K562 (cell line): Measurements from ENCODE around the gene MID1IP1. TPM values are rescaled to one million over a fixed set of nuclear protein-coding genes. Genes with fewer than 3 reads are reported as not detected.

ENCODE experiments used
- ATAC-seq: fragments of 200-7000 bp; cut with Tn5 transposase; 3 replicates; pipeline ENCODE4 v1.9.1; 2020; ENCODE audit warnings: moderate library complexity
- BruUV-seq: library from RNA; stranded (reverse); fragments of 400-500 nt; replicated peaks from 2 replicates; lab custom pipeline; 2021; lab: Mats Ljungman, UMichigan
- CTCF ChIA-PET: fragments of 300-600 bp; formaldehyde crosslinking; extraction: SDS; loops from one replicate; lab custom pipeline; 2021; ENCODE audit warnings: low intra/inter-chr PET ratio; lab: Yijun Ruan, JAX
- POLR2A ChIA-PET: fragments of 300-600, 350-650 bp; sonication (Branson Sonifier 250); formaldehyde crosslinking; extraction: SDS; loops from one replicate; lab custom pipeline; 2021; ENCODE audit warnings: antibody characterized with exemption, inconsistent platforms; lab: Yijun Ruan, JAX
- DNase-seq, 4 experiments: peaks; one replicate each; pipeline versions ENCODE4 v3.0.0 to v3.0.0-alpha.2; 2011 to 2018; ENCODE audit warnings: low spot score in 3 of 4, mixed read lengths in 3 of 4; ENCODE audit errors: extremely low read depth in 1 of 4
- FAIRE-seq: peaks from 2 replicates; lab custom pipeline; 2011; peaks lifted over from hg19 to GRCh38; lab: Jason Lieb, UNC
- H2AFZ ChIP-seq: 2 replicates; pipeline ENCODE4 v1.6.0; 2011; ENCODE audit warnings: low read depth, low read length, control low read depth, inconsistent platforms
- H3K27ac ChIP-seq: fragments of 200-600 bp; 3 replicates; pipeline ENCODE4 v1.8.0; 2011; ENCODE audit warnings: low read depth, mild to moderate bottlenecking, control low read depth, inconsistent platforms, low read length, moderate library complexity, mixed read lengths; ENCODE audit errors: extremely low read depth
- H3K27me3 ChIP-seq, 2 experiments: fragments of 300-600 bp in 1 of 2; 2 replicates in 1 of 2; 3 replicates in 1 of 2; pipeline versions ENCODE4 v1.6.0 to v1.8.0; 2011; ENCODE audit warnings: inconsistent platforms in 2 of 2, low read length in 2 of 2, mild to moderate bottlenecking in 1 of 2, mixed read lengths in 1 of 2, moderate library complexity in 1 of 2; ENCODE audit not compliant: control insufficient read depth in 2 of 2, insufficient read depth in 2 of 2
- H3K36me3 ChIP-seq: fragments of 300-600 bp; 3 replicates; pipeline ENCODE4 v1.8.0; 2011; ENCODE audit warnings: mild to moderate bottlenecking, low read length, inconsistent platforms; ENCODE audit not compliant: control insufficient read depth, insufficient read depth
- H3K4me1 ChIP-seq, 2 experiments: fragments of 200-600 bp in 1 of 2; replicated peaks in 1 of 2; 2 replicates in 1 of 2; 3 replicates in 1 of 2; pipeline versions ENCODE4 v1.5.1 to v1.8.0; 2011; ENCODE audit warnings: inconsistent platforms in 2 of 2, low read length in 2 of 2, mild to moderate bottlenecking in 1 of 2, mixed read lengths in 1 of 2, moderate library complexity in 1 of 2; ENCODE audit not compliant: control insufficient read depth in 2 of 2, insufficient read depth in 2 of 2
- H3K4me2 ChIP-seq: 2 replicates; pipeline ENCODE4 v1.6.1; 2011; ENCODE audit warnings: low read length, control low read depth, inconsistent platforms, mixed read lengths; ENCODE audit not compliant: insufficient read depth
- H3K4me3 ChIP-seq: fragments of 200-600 bp; sonication (generic), shearing (Covaris generic); 2 replicates; pipeline ENCODE4 v1.5.1; 2016; ENCODE audit warnings: control low read depth, inconsistent platforms
- H3K79me2 ChIP-seq: fragments of 200-600 bp; 3 replicates; pipeline ENCODE4 v1.8.0; 2011; ENCODE audit warnings: low read length, inconsistent platforms; ENCODE audit not compliant: control insufficient read depth, insufficient read depth
- H3K9ac ChIP-seq, 2 experiments: 2 replicates each; pipeline versions ENCODE4 v1.6.0 to v1.6.1; 2011; ENCODE audit warnings: low read depth in 2 of 2, low read length in 2 of 2, control low read depth in 1 of 2, inconsistent platforms in 1 of 2, mild to moderate bottlenecking in 1 of 2, mixed read lengths in 1 of 2; ENCODE audit not compliant: insufficient read depth in 1 of 2
- H3K9me1 ChIP-seq: one replicate; pipeline ENCODE4 v1.6.0; 2011; ENCODE audit warnings: inconsistent platforms, mild to moderate bottlenecking, low read length, moderate library complexity; ENCODE audit not compliant: control insufficient read depth, insufficient read depth
- H3K9me3 ChIP-seq: replicated peaks from 2 replicates; pipeline ENCODE4 v1.5.1; 2011; ENCODE audit warnings: low read depth, low read length, inconsistent platforms; ENCODE audit not compliant: control insufficient read depth, insufficient read depth
- H4K20me1 ChIP-seq: replicated peaks from 2 replicates; pipeline ENCODE4 v1.6.1; 2011; ENCODE audit warnings: low read length, inconsistent platforms, mixed read lengths; ENCODE audit not compliant: control insufficient read depth, insufficient read depth
- CBX2 ChIP-seq: fragments of 200-600 bp; sonication (generic); IDR thresholded peaks from one replicate; pipeline ENCODE4 v1.6.1; 2012; ENCODE audit warnings: mild to moderate bottlenecking, low read length, inconsistent platforms; ENCODE audit not compliant: insufficient read depth, poor library complexity, severe bottlenecking
- CHCHD3 ChIP-seq: fragments of 250-450 bp; sonication (Bioruptor Pico); IDR thresholded peaks from 2 replicates; pipeline ENCODE4 v2.1.2; 2022; ENCODE audit warnings: mild to moderate bottlenecking
- MAZ ChIP-seq, 2 experiments: fragments of 450-650 bp in 1 of 2; sonication (generic) in 1 of 2; formaldehyde crosslinking; IDR thresholded peaks in 1 of 2; conservative IDR thresholded peaks in 1 of 2; 2 replicates each; pipeline versions ENCODE4 v1.4.0 to v1.5.0; 2020; ENCODE audit warnings: mild to moderate bottlenecking in 1 of 2, missing genetic modification reagents in 1 of 2
- TEAD4 ChIP-seq, 2 experiments: sonication (generic) in 1 of 2; formaldehyde crosslinking in 1 of 2; IDR thresholded peaks; 2 replicates each; pipeline versions ENCODE4 v1.6.1 to v1.8.0; 2012 to 2022; ENCODE audit warnings: borderline replicate concordance in 1 of 2, inconsistent platforms in 1 of 2, low read length in 1 of 2, mild to moderate bottlenecking in 1 of 2, missing genetic modification reagents in 1 of 2
- ZC3H4 ChIP-seq: sonication (generic); formaldehyde crosslinking; IDR thresholded peaks from 2 replicates; pipeline ENCODE4 v1.9.0; 2021; ENCODE audit warnings: missing genetic modification reagents, borderline replicate concordance
- ZFP1 ChIP-seq: fragments of 450-650 bp; formaldehyde crosslinking; IDR thresholded peaks from 2 replicates; pipeline ENCODE4 v1.4.0; 2020; ENCODE audit warnings: mild to moderate bottlenecking, mixed read lengths
- WGBS: fragments of 100-300 bp; shearing (Covaris generic); methylation state at CpG from one replicate; pipeline ENCODE4 v1.1.6; 2016; ENCODE audit warnings: low coverage, mixed read lengths; ENCODE audit not compliant: insufficient coverage; ENCODE audit errors: missing lambda C conversion rate; 5-methylcytosine and 5-hydroxymethylcytosine counted together
- in situ Hi-C: fragments of 300-500 bp; cut with MboI; formaldehyde crosslinking; loops from 4 replicates; pipeline ENCODE4 v1.15.0; 2018; ENCODE audit warnings: inconsistent platforms, mixed read lengths
- intact Hi-C: fragments of 100-400 bp; cut with micrococcal nuclease; formaldehyde crosslinking; loops from 2 replicates; pipeline ENCODE4 v1.14.2; 2022
- polyA plus RNA-seq, 8 experiments: library from polyadenylated mRNA; depleted of rRNA in 4 of 8; stranded (reverse) in 5 of 8; unstranded in 3 of 8; fragments of >200 nt; fragmentation: Nextera tagmentation in 2 of 8; fragmentation: Illumina TruSeq in 1 of 8; extraction: Ambion mirVana in 2 of 8; extraction: Trizol in 1 of 8; gene quantifications; 2 replicates each; pipeline versions ENCODE4 v1.2.1 to v1.2.3, GENCODE V29; 2011 to 2014; ENCODE audit warnings: inconsistent platforms in 1 of 8, missing spikeins in 1 of 8
- total RNA-seq, 7 experiments: library from RNA; depleted of rRNA in 6 of 7; stranded (reverse); fragments of >200 nt in 6 of 7; fragmentation: Illumina TruSeq in 2 of 7; extraction: Trizol in 2 of 7; gene quantifications; 2 replicates each; pipeline versions ENCODE4 v1.2.1 to v1.2.3, GENCODE V29; 2011 to 2021; ENCODE audit warnings: low replicate concordance in 1 of 7
- TF ChIP-seq, protein P1 (sequence below): fragments of 200-600 bp; sonication (generic); IDR thresholded peaks from one replicate; pipeline ENCODE4 v1.6.1; 2012; ENCODE audit warnings: mild to moderate bottlenecking, low read depth, low read length, inconsistent platforms
- TF ChIP-seq, protein P2 (sequence below): fragments of 450-650 bp; formaldehyde crosslinking; conservative IDR thresholded peaks from 2 replicates; pipeline ENCODE4 v1.4.0; 2022; ENCODE audit warnings: mild to moderate bottlenecking, missing genetic modification characterization

The MID1IP1 gene
- total and polyA plus RNA-seq, 9 of the 15 experiments (the other 6 are each of a cell fraction or from before 2014, with no cell fraction given): 0.51 to 102 (median 27.5) TPM

DNA sequence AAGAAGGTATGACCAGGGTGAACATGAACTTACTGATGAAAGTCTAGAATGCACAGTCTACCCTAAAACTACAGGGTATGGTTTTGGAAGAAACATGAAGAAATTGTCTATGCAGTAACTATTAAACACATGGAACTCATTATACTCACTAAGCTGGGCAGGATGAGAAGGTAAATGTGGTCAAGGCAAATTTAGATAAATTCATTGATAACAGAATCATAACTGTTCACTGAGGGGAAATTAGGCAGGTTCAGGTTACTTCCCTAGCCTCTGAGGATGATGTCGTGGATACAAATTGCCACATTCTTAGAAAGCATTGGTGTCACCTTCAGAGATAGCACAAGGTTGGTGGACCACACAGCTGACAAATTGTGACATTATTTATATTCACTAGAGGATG, 40.4 kb upstream of the MID1IP1 start:
- H4K20me1 ChIP-seq: no peaks in the 10 kb centered on the region
- 8% methylated on average over 1 of the region's 1 CpG for WGBS
- no TSS peak for BruUV-seq
- no peak overlapping the region for H2AFZ ChIP-seq
- H3K9me1 ChIP-seq: no peaks in the 10 kb centered on the region
- H3K36me3 ChIP-seq: no peaks in the 10 kb centered on the region
- no peaks in the 10 kb centered on the region for H3K79me2 ChIP-seq
- H3K9me3 ChIP-seq: no peaks in the 10 kb centered on the region
- intact Hi-C loops (loop anchor here (10.0 kb wide), 1 partner anchor 164 kb away; no protein-coding TSS in a partner anchor), in situ Hi-C loops (loop anchor here (10.0 kb wide), 1 partner anchor 224 kb away; no protein-coding TSS in a partner anchor)
- ChIA-PET POLR2A (interaction anchor here (0.6 kb wide), 2 partner anchors 11 to 636 kb away, joined by 3 to 4 read pairs; no protein-coding TSS in a partner anchor), CTCF (no interaction called here)
- H3K9ac ChIP-seq: no peak overlapping the region
- H3K4me1 ChIP-seq: no peaks in the 10 kb centered on the region
- H3K27ac ChIP-seq: no peak overlapping the region
- FAIRE-seq (no peak), DNase-seq (no peak), ATAC-seq (no peak)
- no peaks in the 10 kb centered on the region for H3K27me3 ChIP-seq
- H3K4me2 ChIP-seq: no peak overlapping the region
- no peak overlapping the region for H3K4me3 ChIP-seq
- TF ChIP-seq, protein P1, sequence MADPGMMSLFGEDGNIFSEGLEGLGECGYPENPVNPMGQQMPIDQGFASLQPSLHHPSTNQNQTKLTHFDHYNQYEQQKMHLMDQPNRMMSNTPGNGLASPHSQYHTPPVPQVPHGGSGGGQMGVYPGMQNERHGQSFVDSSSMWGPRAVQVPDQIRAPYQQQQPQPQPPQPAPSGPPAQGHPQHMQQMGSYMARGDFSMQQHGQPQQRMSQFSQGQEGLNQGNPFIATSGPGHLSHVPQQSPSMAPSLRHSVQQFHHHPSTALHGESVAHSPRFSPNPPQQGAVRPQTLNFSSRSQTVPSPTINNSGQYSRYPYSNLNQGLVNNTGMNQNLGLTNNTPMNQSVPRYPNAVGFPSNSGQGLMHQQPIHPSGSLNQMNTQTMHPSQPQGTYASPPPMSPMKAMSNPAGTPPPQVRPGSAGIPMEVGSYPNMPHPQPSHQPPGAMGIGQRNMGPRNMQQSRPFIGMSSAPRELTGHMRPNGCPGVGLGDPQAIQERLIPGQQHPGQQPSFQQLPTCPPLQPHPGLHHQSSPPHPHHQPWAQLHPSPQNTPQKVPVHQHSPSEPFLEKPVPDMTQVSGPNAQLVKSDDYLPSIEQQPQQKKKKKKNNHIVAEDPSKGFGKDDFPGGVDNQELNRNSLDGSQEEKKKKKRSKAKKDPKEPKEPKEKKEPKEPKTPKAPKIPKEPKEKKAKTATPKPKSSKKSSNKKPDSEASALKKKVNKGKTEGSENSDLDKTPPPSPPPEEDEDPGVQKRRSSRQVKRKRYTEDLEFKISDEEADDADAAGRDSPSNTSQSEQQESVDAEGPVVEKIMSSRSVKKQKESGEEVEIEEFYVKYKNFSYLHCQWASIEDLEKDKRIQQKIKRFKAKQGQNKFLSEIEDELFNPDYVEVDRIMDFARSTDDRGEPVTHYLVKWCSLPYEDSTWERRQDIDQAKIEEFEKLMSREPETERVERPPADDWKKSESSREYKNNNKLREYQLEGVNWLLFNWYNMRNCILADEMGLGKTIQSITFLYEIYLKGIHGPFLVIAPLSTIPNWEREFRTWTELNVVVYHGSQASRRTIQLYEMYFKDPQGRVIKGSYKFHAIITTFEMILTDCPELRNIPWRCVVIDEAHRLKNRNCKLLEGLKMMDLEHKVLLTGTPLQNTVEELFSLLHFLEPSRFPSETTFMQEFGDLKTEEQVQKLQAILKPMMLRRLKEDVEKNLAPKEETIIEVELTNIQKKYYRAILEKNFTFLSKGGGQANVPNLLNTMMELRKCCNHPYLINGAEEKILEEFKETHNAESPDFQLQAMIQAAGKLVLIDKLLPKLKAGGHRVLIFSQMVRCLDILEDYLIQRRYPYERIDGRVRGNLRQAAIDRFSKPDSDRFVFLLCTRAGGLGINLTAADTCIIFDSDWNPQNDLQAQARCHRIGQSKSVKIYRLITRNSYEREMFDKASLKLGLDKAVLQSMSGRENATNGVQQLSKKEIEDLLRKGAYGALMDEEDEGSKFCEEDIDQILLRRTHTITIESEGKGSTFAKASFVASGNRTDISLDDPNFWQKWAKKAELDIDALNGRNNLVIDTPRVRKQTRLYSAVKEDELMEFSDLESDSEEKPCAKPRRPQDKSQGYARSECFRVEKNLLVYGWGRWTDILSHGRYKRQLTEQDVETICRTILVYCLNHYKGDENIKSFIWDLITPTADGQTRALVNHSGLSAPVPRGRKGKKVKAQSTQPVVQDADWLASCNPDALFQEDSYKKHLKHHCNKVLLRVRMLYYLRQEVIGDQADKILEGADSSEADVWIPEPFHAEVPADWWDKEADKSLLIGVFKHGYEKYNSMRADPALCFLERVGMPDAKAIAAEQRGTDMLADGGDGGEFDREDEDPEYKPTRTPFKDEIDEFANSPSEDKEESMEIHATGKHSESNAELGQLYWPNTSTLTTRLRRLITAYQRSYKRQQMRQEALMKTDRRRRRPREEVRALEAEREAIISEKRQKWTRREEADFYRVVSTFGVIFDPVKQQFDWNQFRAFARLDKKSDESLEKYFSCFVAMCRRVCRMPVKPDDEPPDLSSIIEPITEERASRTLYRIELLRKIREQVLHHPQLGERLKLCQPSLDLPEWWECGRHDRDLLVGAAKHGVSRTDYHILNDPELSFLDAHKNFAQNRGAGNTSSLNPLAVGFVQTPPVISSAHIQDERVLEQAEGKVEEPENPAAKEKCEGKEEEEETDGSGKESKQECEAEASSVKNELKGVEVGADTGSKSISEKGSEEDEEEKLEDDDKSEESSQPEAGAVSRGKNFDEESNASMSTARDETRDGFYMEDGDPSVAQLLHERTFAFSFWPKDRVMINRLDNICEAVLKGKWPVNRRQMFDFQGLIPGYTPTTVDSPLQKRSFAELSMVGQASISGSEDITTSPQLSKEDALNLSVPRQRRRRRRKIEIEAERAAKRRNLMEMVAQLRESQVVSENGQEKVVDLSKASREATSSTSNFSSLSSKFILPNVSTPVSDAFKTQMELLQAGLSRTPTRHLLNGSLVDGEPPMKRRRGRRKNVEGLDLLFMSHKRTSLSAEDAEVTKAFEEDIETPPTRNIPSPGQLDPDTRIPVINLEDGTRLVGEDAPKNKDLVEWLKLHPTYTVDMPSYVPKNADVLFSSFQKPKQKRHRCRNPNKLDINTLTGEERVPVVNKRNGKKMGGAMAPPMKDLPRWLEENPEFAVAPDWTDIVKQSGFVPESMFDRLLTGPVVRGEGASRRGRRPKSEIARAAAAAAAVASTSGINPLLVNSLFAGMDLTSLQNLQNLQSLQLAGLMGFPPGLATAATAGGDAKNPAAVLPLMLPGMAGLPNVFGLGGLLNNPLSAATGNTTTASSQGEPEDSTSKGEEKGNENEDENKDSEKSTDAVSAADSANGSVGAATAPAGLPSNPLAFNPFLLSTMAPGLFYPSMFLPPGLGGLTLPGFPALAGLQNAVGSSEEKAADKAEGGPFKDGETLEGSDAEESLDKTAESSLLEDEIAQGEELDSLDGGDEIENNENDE: no peak
- TF ChIP-seq TEAD4 (IDR thresholded peaks at IDR 0.05; ENCODE audit: low read length) (no peak), TEAD4 (CRISPR knock-in tag; IDR thresholded peaks at IDR 0.05; ENCODE audit: borderline replicate concordance) (no peak), MAZ (CRISPR knock-in tag; conservative IDR thresholded peaks at IDR 0.05 in 1 of 2, IDR thresholded peaks at IDR 0.05 in 1 of 2) (no peak), CHCHD3 (CRISPR knock-in tag) (no peak), ZC3H4 (CRISPR knock-in tag) (no peak), ZFP1 (CRISPR knock-in tag) (no peak), CBX2 (no peak)
- TF ChIP-seq, protein P2, sequence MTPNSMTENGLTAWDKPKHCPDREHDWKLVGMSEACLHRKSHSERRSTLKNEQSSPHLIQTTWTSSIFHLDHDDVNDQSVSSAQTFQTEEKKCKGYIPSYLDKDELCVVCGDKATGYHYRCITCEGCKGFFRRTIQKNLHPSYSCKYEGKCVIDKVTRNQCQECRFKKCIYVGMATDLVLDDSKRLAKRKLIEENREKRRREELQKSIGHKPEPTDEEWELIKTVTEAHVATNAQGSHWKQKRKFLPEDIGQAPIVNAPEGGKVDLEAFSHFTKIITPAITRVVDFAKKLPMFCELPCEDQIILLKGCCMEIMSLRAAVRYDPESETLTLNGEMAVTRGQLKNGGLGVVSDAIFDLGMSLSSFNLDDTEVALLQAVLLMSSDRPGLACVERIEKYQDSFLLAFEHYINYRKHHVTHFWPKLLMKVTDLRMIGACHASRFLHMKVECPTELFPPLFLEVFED (CRISPR knock-in tag): no peak
